PC-3 (cell line): Measurements from ENCODE around the gene NXF3. TPM values are rescaled to one million over a fixed set of nuclear protein-coding genes. Genes with fewer than 3 reads are reported as not detected.

Source experiments
- ATAC-seq: fragments of 200-7000 bp; cut with Tn5 transposase; 2 replicates; pipeline ENCODE4 v1.9.1; 2020; ENCODE audit warnings: mild to moderate bottlenecking, moderate library complexity
- BruUV-seq: library from RNA; stranded (reverse); fragments of 400-500 nt; replicated peaks from 2 replicates; lab custom pipeline; 2021; lab: Mats Ljungman, UMichigan
- CTCF ChIA-PET: fragments of 300-600 bp; sonication (Branson Sonifier 250); formaldehyde crosslinking; loops from one replicate; lab custom pipeline; 2022; ENCODE audit warnings: antibody characterized with exemption; lab: Charles Lee
- POLR2A ChIA-PET: fragments of 300-600 bp; sonication (Branson Sonifier 250); formaldehyde crosslinking; loops from one replicate; lab custom pipeline; 2022; ENCODE audit warnings: antibody characterized with exemption; ENCODE audit not compliant: unreplicated experiment; lab: Charles Lee
- DNase-seq: peaks from one replicate; pipeline ENCODE4 v3.0.0-alpha.2; 2015
- H2AFZ ChIP-seq: fragments of 300-600 bp; sonication (generic); 2 replicates; pipeline ENCODE4 v1.6.0; 2016; ENCODE audit warnings: antibody characterized with exemption, low read length
- H3F3A ChIP-seq: fragments of 300-600 bp; sonication (generic); one replicate; pipeline ENCODE4 v1.6.0; 2017; ENCODE audit warnings: antibody characterized with exemption, low read length, control low read depth, mild to moderate bottlenecking; ENCODE audit not compliant: unreplicated experiment
- H3K27ac ChIP-seq: fragments of 300-600 bp; sonication (generic); 2 replicates; pipeline ENCODE4 v1.5.1; 2016; ENCODE audit warnings: mild to moderate bottlenecking, low read length
- H3K27me3 ChIP-seq: fragments of 300-600 bp; sonication (generic); 2 replicates; pipeline ENCODE4 v1.6.1; 2016; ENCODE audit warnings: low read length, mixed read lengths
- H3K36me3 ChIP-seq: fragments of 300-600 bp; sonication (generic); 2 replicates; pipeline ENCODE4 v1.6.1; 2016; ENCODE audit warnings: low read depth, mixed run types, low read length, mixed read lengths
- H3K4me1 ChIP-seq: fragments of 300-600 bp; sonication (generic); 2 replicates; pipeline ENCODE4 v1.5.1; 2016; ENCODE audit warnings: low read length; ENCODE audit not compliant: insufficient read depth
- H3K4me2 ChIP-seq: fragments of 300-600 bp; sonication (generic); 2 replicates; pipeline ENCODE4 v1.6.0; 2016; ENCODE audit warnings: low read length
- H3K4me3 ChIP-seq: fragments of 300-600 bp; sonication (generic); 2 replicates; pipeline ENCODE4 v1.5.1; 2016; ENCODE audit warnings: mild to moderate bottlenecking, low read length, mixed read lengths
- H3K79me2 ChIP-seq: fragments of 300-600 bp; sonication (generic); 2 replicates; pipeline ENCODE4 v1.6.1; 2017; ENCODE audit warnings: low read length, mixed read lengths
- H3K9ac ChIP-seq: fragments of 300-600 bp; sonication (generic); 2 replicates; pipeline ENCODE4 v1.6.0; 2016; ENCODE audit warnings: mild to moderate bottlenecking, low read length
- H3K9me2 ChIP-seq: fragments of 300-600 bp; sonication (generic); replicated peaks from 2 replicates; pipeline ENCODE4 v1.6.1; 2016; ENCODE audit warnings: mixed run types, low read length, mixed read lengths
- H3K9me3 ChIP-seq: fragments of 300-600 bp; sonication (generic); 2 replicates; pipeline ENCODE4 v1.6.1; 2016; ENCODE audit warnings: low read length, mixed read lengths
- H4K20me1 ChIP-seq: fragments of 300-600 bp; sonication (generic); 2 replicates; pipeline ENCODE4 v1.6.1; 2016; ENCODE audit warnings: low read length, mixed read lengths
- EZH2 ChIP-seq: fragments of 300-600 bp; sonication (generic); IDR thresholded peaks from one replicate; pipeline ENCODE4 v1.6.1; 2017; ENCODE audit warnings: antibody characterized with exemption, mild to moderate bottlenecking, low read length; ENCODE audit not compliant: unreplicated experiment
- EZH2phosphoT487 ChIP-seq: fragments of 300-600 bp; sonication (generic); IDR thresholded peaks from 2 replicates; pipeline ENCODE4 v1.6.1; 2018; ENCODE audit warnings: mild to moderate bottlenecking, antibody characterized with exemption, low read length, borderline replicate concordance
- intact Hi-C: fragments of 100-400 bp; cut with micrococcal nuclease; formaldehyde crosslinking; loops from 2 replicates; pipeline ENCODE4 v1.9.0; 2023
- total RNA-seq: library from RNA; depleted of rRNA; stranded (reverse); fragments of >200 nt; gene quantifications from 2 replicates; pipeline ENCODE4 v1.2.3, GENCODE V29; 2014
- TF ChIP-seq, protein P1 (sequence below): fragments of 300-600 bp; sonication (generic); conservative IDR thresholded peaks from 2 replicates; pipeline ENCODE4 v1.5.1; 2017; ENCODE audit warnings: antibody characterized with exemption, low read depth, mild to moderate bottlenecking, low read length

NXF3 gene
- total RNA-seq, 1 experiment from 2014 or later: 0.15 TPM

GRCh38 chrX:103063191-103063845 is 29.6 kb downstream of the NXF3 start:
- Histone ChIP-seq H3K9ac (no peak overlapping the region), H4K20me1 (no peaks in the 10 kb centered on the region), H3K9me2 (no peaks in the 10 kb centered on the region), H2AFZ (no peak overlapping the region), H3K27me3 (no peaks in the 10 kb centered on the region), H3K4me2 (peak overlapping the region; percentile 39), H3F3A (no peaks in the 10 kb centered on the region), H3K4me3 (peak overlapping the region; percentile 50), H3K79me2 (no peaks in the 10 kb centered on the region), H3K4me1 (no peaks in the 10 kb centered on the region), H3K36me3 (no peaks in the 10 kb centered on the region), H3K27ac (no peak overlapping the region), H3K9me3 (no peaks in the 10 kb centered on the region)
- TF ChIP-seq EZH2: no peak
- TF ChIP-seq, protein P1, sequence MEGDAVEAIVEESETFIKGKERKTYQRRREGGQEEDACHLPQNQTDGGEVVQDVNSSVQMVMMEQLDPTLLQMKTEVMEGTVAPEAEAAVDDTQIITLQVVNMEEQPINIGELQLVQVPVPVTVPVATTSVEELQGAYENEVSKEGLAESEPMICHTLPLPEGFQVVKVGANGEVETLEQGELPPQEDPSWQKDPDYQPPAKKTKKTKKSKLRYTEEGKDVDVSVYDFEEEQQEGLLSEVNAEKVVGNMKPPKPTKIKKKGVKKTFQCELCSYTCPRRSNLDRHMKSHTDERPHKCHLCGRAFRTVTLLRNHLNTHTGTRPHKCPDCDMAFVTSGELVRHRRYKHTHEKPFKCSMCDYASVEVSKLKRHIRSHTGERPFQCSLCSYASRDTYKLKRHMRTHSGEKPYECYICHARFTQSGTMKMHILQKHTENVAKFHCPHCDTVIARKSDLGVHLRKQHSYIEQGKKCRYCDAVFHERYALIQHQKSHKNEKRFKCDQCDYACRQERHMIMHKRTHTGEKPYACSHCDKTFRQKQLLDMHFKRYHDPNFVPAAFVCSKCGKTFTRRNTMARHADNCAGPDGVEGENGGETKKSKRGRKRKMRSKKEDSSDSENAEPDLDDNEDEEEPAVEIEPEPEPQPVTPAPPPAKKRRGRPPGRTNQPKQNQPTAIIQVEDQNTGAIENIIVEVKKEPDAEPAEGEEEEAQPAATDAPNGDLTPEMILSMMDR: no peak
- TF ChIP-seq EZH2phosphoT487: no peak
- no TSS peak for BruUV-seq
- ATAC-seq (no peak), DNase-seq (peak; percentile 43)
- POLR2A ChIA-PET: interaction anchor here (0.6 kb wide), 1 partner anchor 31 kb away, joined by 3 read pairs; no protein-coding TSS in a partner anchor
- CTCF ChIA-PET: no interaction called here
- intact Hi-C loops: no loop called here

- H3K4me3 ChIP-seq: no peak overlapping the region
- H3K4me1 ChIP-seq: no peaks in the 10 kb centered on the region
- no peaks in the 10 kb centered on the region for H3K79me2 ChIP-seq
- no peaks in the 10 kb centered on the region for H3K36me3 ChIP-seq
- ATAC-seq: no peak
- no peak for TF ChIP-seq EZH2
- TF ChIP-seq, protein P1: no peak
- TF ChIP-seq EZH2phosphoT487: no peak
- CTCF ChIA-PET: no interaction called here
- no peaks in the 10 kb centered on the region for H3F3A ChIP-seq
- H3K27me3 ChIP-seq: no peaks in the 10 kb centered on the region
- H3K9me3 ChIP-seq: no peaks in the 10 kb centered on the region
- no peak overlapping the region for H3K4me2 ChIP-seq
- no peak overlapping the region for H3K27ac ChIP-seq
- H4K20me1 ChIP-seq: no peaks in the 10 kb centered on the region
- H3K9me2 ChIP-seq: no peaks in the 10 kb centered on the region
- BruUV-seq: no TSS peak
- DNase-seq: peak; percentile 16
- no peak overlapping the region for H3K9ac ChIP-seq
- intact Hi-C loops: no loop called here
- POLR2A ChIA-PET: no interaction called here
- H2AFZ ChIP-seq: no peak overlapping the region
Observed at GRCh38 chrX:103061486-103061885, 31.5 kb downstream of the NXF3 start.

DNA sequence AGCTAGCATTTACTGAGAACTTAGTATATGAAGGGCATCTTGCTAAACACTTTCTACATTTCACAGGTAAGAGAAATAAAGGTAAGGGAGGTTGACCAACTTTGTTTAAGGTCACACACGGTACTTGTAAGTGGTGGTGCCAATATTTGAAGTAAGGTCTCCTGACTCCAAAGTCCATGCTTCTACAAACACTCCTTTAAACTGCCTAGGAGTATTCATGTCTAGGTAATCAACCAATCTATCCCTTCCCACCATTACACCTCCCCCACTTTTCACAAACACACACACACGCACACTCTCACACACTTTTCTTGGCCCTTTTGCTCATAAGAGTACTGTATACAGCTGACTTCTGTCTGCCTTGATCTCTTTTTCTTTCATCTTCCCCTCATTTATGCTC is 36.0 kb downstream of the NXF3 start:
- Histone ChIP-seq H2AFZ (no peak overlapping the region), H3F3A (no peaks in the 10 kb centered on the region), H3K4me2 (no peak overlapping the region), H3K4me3 (no peak overlapping the region), H3K4me1 (no peaks in the 10 kb centered on the region), H3K27me3 (no peaks in the 10 kb centered on the region), H3K79me2 (no peaks in the 10 kb centered on the region), H3K27ac (no peak overlapping the region), H3K9ac (no peak overlapping the region), H3K9me2 (no peaks in the 10 kb centered on the region), H3K36me3 (no peaks in the 10 kb centered on the region), H3K9me3 (no peaks in the 10 kb centered on the region), H4K20me1 (no peaks in the 10 kb centered on the region)
- CTCF ChIA-PET: no interaction called here
- POLR2A ChIA-PET: no interaction called here
- TF ChIP-seq EZH2 (no peak), EZH2phosphoT487 (no peak)
- TF ChIP-seq, protein P1: no peak
- intact Hi-C loops: no loop called here
- DNase-seq (no peak), ATAC-seq (no peak)
- BruUV-seq: no TSS peak
